MM.1S (cell line): ENCODE data around the gene LRRC1.

ENCODE experiments used
- DNase-seq: peaks from one replicate; pipeline ENCODE4 v3.0.0-alpha.2; 2015
- H2AFZ ChIP-seq: fragments of 300-600 bp; sonication (generic); 2 replicates; pipeline ENCODE4 v1.6.0; 2016; ENCODE audit warnings: antibody characterized with exemption, low read length
- H3F3A ChIP-seq: fragments of 300-600 bp; sonication (generic); 2 replicates; pipeline ENCODE4 v1.6.1; 2016; ENCODE audit warnings: mild to moderate bottlenecking, antibody characterized with exemption, low read length, moderate library complexity, mixed read lengths; ENCODE audit not compliant: insufficient read depth
- H3K27ac ChIP-seq: fragments of 300-600 bp; sonication (generic); 2 replicates; pipeline ENCODE4 v1.5.1; 2016; ENCODE audit warnings: mild to moderate bottlenecking, low read length
- H3K27me3 ChIP-seq: fragments of 300-600 bp; sonication (generic); replicated peaks from 2 replicates; pipeline ENCODE4 v1.6.0; 2016; ENCODE audit warnings: low read length; ENCODE audit not compliant: insufficient read depth
- H3K36me3 ChIP-seq: fragments of 300-600 bp; sonication (generic); replicated peaks from 2 replicates; pipeline ENCODE4 v1.6.1; 2016; ENCODE audit warnings: mild to moderate bottlenecking, low read length, mixed read lengths; ENCODE audit not compliant: insufficient read depth
- H3K4me1 ChIP-seq: fragments of 300-600 bp; sonication (generic); 2 replicates; pipeline ENCODE4 v1.6.1; 2016; ENCODE audit warnings: low read length, mixed read lengths
- H3K4me2 ChIP-seq: fragments of 300-600 bp; sonication (generic); 2 replicates; pipeline ENCODE4 v1.6.0; 2016; ENCODE audit warnings: low read depth, low read length
- H3K4me3 ChIP-seq: fragments of 300-600 bp; sonication (generic); 2 replicates; pipeline ENCODE4 v1.5.1; 2016; ENCODE audit warnings: low read length, mixed read lengths
- H3K79me2 ChIP-seq: fragments of 300-600 bp; sonication (generic); 2 replicates; pipeline ENCODE4 v1.6.1; 2016; ENCODE audit warnings: mixed run types, low read length, mixed read lengths
- H3K9ac ChIP-seq: fragments of 300-600 bp; sonication (generic); 2 replicates; pipeline ENCODE4 v1.6.1; 2016; ENCODE audit warnings: low read length, mixed read lengths
- H3K9me2 ChIP-seq: fragments of 300-600 bp; sonication (generic); replicated peaks from 2 replicates; pipeline ENCODE4 v1.6.1; 2016; ENCODE audit warnings: mild to moderate bottlenecking, low read length, mixed read lengths; ENCODE audit not compliant: insufficient read depth
- H3K9me3 ChIP-seq: fragments of 300-600 bp; sonication (generic); replicated peaks from 2 replicates; pipeline ENCODE4 v1.6.1; 2016; ENCODE audit warnings: mild to moderate bottlenecking, low read length, mixed read lengths; ENCODE audit not compliant: insufficient read depth
- H4K20me1 ChIP-seq: fragments of 300-600 bp; sonication (generic); 2 replicates; pipeline ENCODE4 v1.6.1; 2016; ENCODE audit warnings: mild to moderate bottlenecking, low read length, moderate library complexity, mixed read lengths; ENCODE audit not compliant: insufficient read depth
- CTCF ChIP-seq: fragments of 300-600 bp; sonication (generic); IDR thresholded peaks from 2 replicates; pipeline ENCODE4 v1.5.1; 2016; ENCODE audit warnings: antibody characterized with exemption, low read length, mixed read lengths
- EZH2 ChIP-seq: fragments of 300-600 bp; sonication (generic); optimal IDR thresholded peaks from 2 replicates; pipeline ENCODE3; 2017; ENCODE audit warnings: low read depth, mild to moderate bottlenecking, antibody characterized with exemption, low read length, mixed read lengths
- EZH2phosphoT487 ChIP-seq: fragments of 300-600 bp; sonication (generic); IDR thresholded peaks from 2 replicates; pipeline ENCODE4 v1.6.1; 2018; ENCODE audit warnings: antibody characterized with exemption, low read length

Gene LRRC1

GRCh38 chr6:53854843-53855567 is 60.2 kb downstream of the LRRC1 start:
- no peak for TF ChIP-seq EZH2
- no peak for TF ChIP-seq EZH2phosphoT487
- TF ChIP-seq CTCF: no peak
- DNase-seq: peak; percentile 80
- no peaks in the 10 kb centered on the region for H3K36me3 ChIP-seq
- peak overlapping the region; percentile 2; the same call in 1 of the 2 replicates for H3K9ac ChIP-seq
- H4K20me1 ChIP-seq: no peaks in the 10 kb centered on the region
- H2AFZ ChIP-seq: 0 out of 2 replicates have a peak overlapping the region, but pooled peaks have one; percentile 19
- H3K9me2 ChIP-seq: no peaks in the 10 kb centered on the region
- H3K27me3 ChIP-seq: no peaks in the 10 kb centered on the region
- H3K9me3 ChIP-seq: no peaks in the 10 kb centered on the region
- peak overlapping the region; percentile 66 for H3K4me2 ChIP-seq
- peak overlapping the region; percentile 66; the same call in 1 of the 2 replicates for H3K27ac ChIP-seq
- H3K79me2 ChIP-seq: peaks cover 77% of the 10 kb centered on the region
- H3F3A ChIP-seq: peaks cover 15% of the 10 kb centered on the region; the same call in 1 of the 2 replicates
- no peak overlapping the region for H3K4me3 ChIP-seq
- peaks cover 30% of the 10 kb centered on the region for H3K4me1 ChIP-seq

GRCh38 chr6:53855940-53856339 is 61.1 kb downstream of the LRRC1 start:
- Histone ChIP-seq H3K4me1 (peaks cover 30% of the 10 kb centered on the region), H3K4me3 (no peak overlapping the region), H3K9me2 (no peaks in the 10 kb centered on the region), H3K79me2 (peaks cover 76% of the 10 kb centered on the region), H4K20me1 (no peaks in the 10 kb centered on the region), H3K27me3 (no peaks in the 10 kb centered on the region), H3K9me3 (no peaks in the 10 kb centered on the region), H3K9ac (no peak overlapping the region), H3K36me3 (no peaks in the 10 kb centered on the region), H3K4me2 (no peak overlapping the region), H2AFZ (no peak overlapping the region), H3K27ac (no peak overlapping the region), H3F3A (peaks cover 15% of the 10 kb centered on the region; the same call in 1 of the 2 replicates)
- no peak for DNase-seq
- TF ChIP-seq CTCF (no peak), EZH2 (no peak)

GRCh38 chr6:53857318-53858094 is 62.7 kb downstream of the LRRC1 start:
- no peaks in the 10 kb centered on the region for H3K36me3 ChIP-seq

More at GRCh38 chr6:53857318-53858094, 62.7 kb downstream of the LRRC1 start:
- no peaks in the 10 kb centered on the region for H4K20me1 ChIP-seq
- H3K4me1 ChIP-seq: peaks cover 30% of the 10 kb centered on the region
- peaks cover 81% of the 10 kb centered on the region for H3K79me2 ChIP-seq
- H3K9me2 ChIP-seq: no peaks in the 10 kb centered on the region
- no peaks in the 10 kb centered on the region for H3K9me3 ChIP-seq
- no peaks in the 10 kb centered on the region for H3K27me3 ChIP-seq
- no peak overlapping the region for H3K4me2 ChIP-seq
- H3K9ac ChIP-seq: no peak overlapping the region
- H3F3A ChIP-seq: peaks cover 15% of the 10 kb centered on the region; the same call in 1 of the 2 replicates
- no peak overlapping the region for H3K4me3 ChIP-seq
- H3K27ac ChIP-seq: no peak overlapping the region
- TF ChIP-seq CTCF (no peak), EZH2phosphoT487 (no peak), EZH2 (no peak)
- no peak for DNase-seq
- no peak overlapping the region for H2AFZ ChIP-seq
